GM23338 (cell line): Measurements from ENCODE around the gene DCDC2.

Experiments
- CREB1 ChIP-seq: fragments of 250-450 bp; sonication (Bioruptor Pico); IDR thresholded peaks from 2 replicates; pipeline ENCODE4 v1.5.0; 2020; ENCODE audit warnings: low read depth, mild to moderate bottlenecking, moderate library complexity
- CTCF ChIP-seq, 2 experiments: fragments of 200-600 bp in 1 of 2; sonication (generic) in 1 of 2; conservative IDR thresholded peaks; 2 replicates each; pipeline versions ENCODE4 v1.5.1 to v1.6.1; 2016 to 2017; ENCODE audit warnings: antibody characterized with exemption in 2 of 2, low read depth in 2 of 2, mild to moderate bottlenecking in 2 of 2, moderate library complexity in 1 of 2
- ETS1 ChIP-seq: IDR thresholded peaks from 2 replicates; pipeline ENCODE4 v1.6.1; 2016; ENCODE audit warnings: antibody characterized with exemption
- EZH2 ChIP-seq: fragments of 200-600 bp; sonication (generic); IDR thresholded peaks from one replicate; pipeline ENCODE4 v1.8.0; 2017; ENCODE audit warnings: antibody characterized with exemption, mild to moderate bottlenecking, low read depth; ENCODE audit not compliant: unreplicated experiment
- EZH2phosphoT487 ChIP-seq: fragments of 200-600 bp; sonication (generic); IDR thresholded peaks from one replicate; pipeline ENCODE4 v1.8.1; 2018; ENCODE audit warnings: antibody characterized with exemption; ENCODE audit not compliant: unreplicated experiment
- JUNB ChIP-seq: IDR thresholded peaks from one replicate; pipeline ENCODE4 v1.6.1; 2016; ENCODE audit warnings: antibody characterized with exemption; ENCODE audit not compliant: unreplicated experiment
- POLR2AphosphoS5 ChIP-seq: IDR thresholded peaks from 2 replicates; pipeline ENCODE4 v1.6.1; 2016; ENCODE audit warnings: antibody characterized with exemption, low read depth
- REST ChIP-seq: IDR thresholded peaks from one replicate; pipeline ENCODE4 v1.6.1; 2018; ENCODE audit warnings: antibody characterized with exemption; ENCODE audit not compliant: unreplicated experiment
- STAT1 ChIP-seq: IDR thresholded peaks from one replicate; pipeline ENCODE4 v1.6.1; 2016; ENCODE audit warnings: antibody characterized with exemption; ENCODE audit not compliant: unreplicated experiment
- ZNF114 ChIP-seq: fragments of 250-450 bp; sonication (Bioruptor Pico); IDR thresholded peaks from 2 replicates; pipeline ENCODE4 v1.5.0; 2020; ENCODE audit warnings: mild to moderate bottlenecking, moderate library complexity

- TF ChIP-seq CTCF (conservative IDR thresholded peaks at IDR 0.05; ENCODE audit: low read depth in 2 of 2) (no peak), POLR2AphosphoS5 (no peak), JUNB (no peak), EZH2phosphoT487 (no peak), ZNF114 (CRISPR knock-in tag) (no peak), CREB1 (CRISPR knock-in tag) (no peak), REST (no peak), STAT1 (no peak), EZH2 (no peak), ETS1 (no peak)
Measured at GRCh38 chr6:24272148-24272547, 85.7 kb downstream of the DCDC2 start.
